ENCODE measurements around the gene SERPINA3. TPM values are rescaled to one million over a fixed set of nuclear protein-coding genes. Genes with fewer than 3 reads are reported as not detected.

Gene SERPINA3
- total RNA-seq, 1 experiment from 2014 or later: not detected

GRCh38 chr14:94650806-94651805 lies 38.9 kb downstream of the SERPINA3 start:
- H3K4me1 ChIP-seq (ENCODE audit: insufficient read depth, low read length): no peaks in the 10 kb centered on the region
- POLR2A ChIA-PET (ENCODE audit: unreplicated experiment): no interaction called here
- no peaks in the 10 kb centered on the region for H3K9me3 ChIP-seq (ENCODE audit: low read length)
- intact Hi-C loops (cut with micrococcal nuclease): no loop called here
- H3K9me2 ChIP-seq (replicated peaks; ENCODE audit: low read length): no peaks in the 10 kb centered on the region
- CTCF ChIA-PET: no interaction called here
- no peaks in the 10 kb centered on the region for H3K27me3 ChIP-seq (ENCODE audit: low read length)
- no peak overlapping the region for H3K4me3 ChIP-seq (ENCODE audit: low read length)
- H3K79me2 ChIP-seq (ENCODE audit: low read length): no peaks in the 10 kb centered on the region
- BruUV-seq (replicated peaks): no TSS peak
- no peaks in the 10 kb centered on the region for H3K36me3 ChIP-seq (ENCODE audit: low read depth, low read length)
- DNase-seq (no peak), ATAC-seq (no peak)
- no peak overlapping the region for H3K4me2 ChIP-seq (ENCODE audit: low read length)
- H2AFZ ChIP-seq (ENCODE audit: low read length): no peak overlapping the region
- no peak overlapping the region for H3K27ac ChIP-seq (ENCODE audit: low read length)
- no peak for TF ChIP-seq EZH2phosphoT487 (IDR thresholded peaks at IDR 0.05; ENCODE audit: borderline replicate concordance, low read length)
- H3K9ac ChIP-seq (ENCODE audit: low read length): no peak overlapping the region
- H3F3A ChIP-seq (ENCODE audit: low read length, unreplicated experiment): no peaks in the 10 kb centered on the region
- no peaks in the 10 kb centered on the region for H4K20me1 ChIP-seq (ENCODE audit: low read length)

GRCh38 chr14:94653321-94653720 lies 41.1 kb downstream of the SERPINA3 start:
- ATAC-seq: no peak
- ChIA-PET CTCF (no interaction called here), POLR2A (ENCODE audit: unreplicated experiment) (no interaction called here)
- Histone ChIP-seq H3F3A (ENCODE audit: low read length, unreplicated experiment) (no peaks in the 10 kb centered on the region), H3K27ac (ENCODE audit: low read length) (no peak overlapping the region), H2AFZ (ENCODE audit: low read length) (no peak overlapping the region), H3K36me3 (ENCODE audit: low read depth, low read length) (no peaks in the 10 kb centered on the region), H3K79me2 (ENCODE audit: low read length) (no peaks in the 10 kb centered on the region), H3K4me2 (ENCODE audit: low read length) (no peak overlapping the region), H3K4me1 (ENCODE audit: insufficient read depth, low read length) (no peaks in the 10 kb centered on the region), H3K9me2 (replicated peaks; ENCODE audit: low read length) (no peaks in the 10 kb centered on the region), H3K27me3 (ENCODE audit: low read length) (no peaks in the 10 kb centered on the region), H4K20me1 (ENCODE audit: low read length) (no peaks in the 10 kb centered on the region), H3K9me3 (ENCODE audit: low read length) (no peaks in the 10 kb centered on the region), H3K4me3 (ENCODE audit: low read length) (no peak overlapping the region), H3K9ac (ENCODE audit: low read length) (no peak overlapping the region)
- no peak for TF ChIP-seq EZH2 (IDR thresholded peaks at IDR 0.05; ENCODE audit: low read length, unreplicated experiment)
- TF ChIP-seq CTCF (conservative IDR thresholded peaks at IDR 0.05; ENCODE audit: low read depth, low read length): no peak
- no peak for TF ChIP-seq EZH2phosphoT487 (IDR thresholded peaks at IDR 0.05; ENCODE audit: borderline replicate concordance, low read length)
- intact Hi-C loops (cut with micrococcal nuclease): no loop called here
- no peak for DNase-seq
- BruUV-seq (replicated peaks): no TSS peak

DNA sequence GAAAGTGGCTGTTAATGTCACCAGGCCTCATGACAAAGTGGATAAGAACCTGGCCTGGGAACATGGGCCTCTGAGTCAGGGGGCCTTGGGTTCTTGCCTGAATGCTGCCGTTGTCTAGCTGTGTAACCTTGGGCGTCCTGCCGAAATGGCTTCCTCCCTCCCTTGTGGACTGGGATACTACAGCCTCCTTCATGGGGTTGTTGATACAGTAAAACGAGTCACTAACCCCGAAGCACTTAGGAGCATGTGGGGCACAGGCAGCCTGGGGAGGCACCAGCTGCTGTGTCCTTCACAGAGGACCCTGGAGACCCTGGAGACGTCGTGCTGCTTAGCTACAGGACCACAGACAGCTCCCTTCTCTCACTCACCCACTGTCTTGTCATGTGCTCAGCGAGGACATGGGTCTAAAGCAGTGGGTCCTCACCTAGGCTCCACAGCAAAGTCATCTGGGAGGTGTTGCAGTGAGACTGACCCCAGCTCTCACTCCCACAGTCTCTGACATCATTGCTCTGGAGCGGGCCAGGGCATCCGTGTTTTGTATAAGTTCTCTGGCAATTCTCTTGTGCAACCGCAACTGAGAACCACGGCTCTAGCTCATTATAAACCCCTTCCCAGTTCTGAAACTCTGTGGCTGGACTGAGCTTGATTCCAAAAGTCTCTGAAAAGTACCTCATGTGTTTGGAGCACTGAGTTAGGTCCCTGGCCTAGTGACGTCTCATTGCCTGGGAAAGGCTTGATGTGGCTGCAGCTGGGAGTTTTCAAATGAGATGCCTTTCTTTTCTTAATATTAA lies 42.1 kb downstream of the SERPINA3 start:
- H4K20me1 ChIP-seq (ENCODE audit: low read length): no peaks in the 10 kb centered on the region
- intact Hi-C loops (cut with micrococcal nuclease): no loop called here
- H3K79me2 ChIP-seq (ENCODE audit: low read length): no peaks in the 10 kb centered on the region
- no peaks in the 10 kb centered on the region for H3K4me1 ChIP-seq (ENCODE audit: insufficient read depth, low read length)
- no peaks in the 10 kb centered on the region for H3K36me3 ChIP-seq (ENCODE audit: low read depth, low read length)
- DNase-seq: no peak
- H3K9me3 ChIP-seq (ENCODE audit: low read length): no peaks in the 10 kb centered on the region
- H2AFZ ChIP-seq (ENCODE audit: low read length): no peak overlapping the region
- no peaks in the 10 kb centered on the region for H3K27me3 ChIP-seq (ENCODE audit: low read length)
- POLR2A ChIA-PET (ENCODE audit: unreplicated experiment): no interaction called here
- no peak overlapping the region for H3K9ac ChIP-seq (ENCODE audit: low read length)
- H3F3A ChIP-seq (ENCODE audit: low read length, unreplicated experiment): no peaks in the 10 kb centered on the region
- no peaks in the 10 kb centered on the region for H3K9me2 ChIP-seq (replicated peaks; ENCODE audit: low read length)
- ATAC-seq: no peak
- CTCF ChIA-PET: no interaction called here
- no peak overlapping the region for H3K27ac ChIP-seq (ENCODE audit: low read length)
- TF ChIP-seq EZH2 (IDR thresholded peaks at IDR 0.05; ENCODE audit: low read length, unreplicated experiment) (no peak), EZH2phosphoT487 (IDR thresholded peaks at IDR 0.05; ENCODE audit: borderline replicate concordance, low read length) (no peak)
- H3K4me2 ChIP-seq (ENCODE audit: low read length): no peak overlapping the region
- no TSS peak for BruUV-seq (replicated peaks)
- H3K4me3 ChIP-seq (ENCODE audit: low read length): no peak overlapping the region
